DND-41 (cell line): ENCODE data around the gene TMEM184A.

Source experiments
- ATAC-seq: fragments of 200-7000 bp; cut with Tn5 transposase; 3 replicates; pipeline ENCODE4 v1.9.1; 2021; ENCODE audit warnings: low read depth; ENCODE audit not compliant: insufficient read depth
- DNase-seq: peaks from one replicate; pipeline ENCODE4 v3.0.0-alpha.2; 2020
- H2AFZ ChIP-seq: 2 replicates; pipeline ENCODE4 v1.6.0; 2012; ENCODE audit warnings: low read depth, low read length
- H3K27ac ChIP-seq: 2 replicates; pipeline ENCODE4 v1.5.1; 2012; ENCODE audit warnings: low read length, inconsistent platforms
- H3K27me3 ChIP-seq: fragments of 200-600 bp; sonication (generic); 2 replicates; pipeline ENCODE4 v1.6.0; 2012; ENCODE audit warnings: low read length, mild to moderate bottlenecking, inconsistent platforms; ENCODE audit not compliant: insufficient read depth, poor library complexity
- H3K36me3 ChIP-seq: 2 replicates; pipeline ENCODE4 v1.5.1; 2012; ENCODE audit warnings: low read length, inconsistent platforms; ENCODE audit not compliant: insufficient read depth
- H3K4me1 ChIP-seq: 2 replicates; pipeline ENCODE4 v1.5.1; 2012; ENCODE audit warnings: mild to moderate bottlenecking, low read length; ENCODE audit not compliant: insufficient read depth
- H3K4me2 ChIP-seq: 2 replicates; pipeline ENCODE4 v1.6.0; 2012; ENCODE audit warnings: mild to moderate bottlenecking, moderate library complexity, low read length, inconsistent platforms; ENCODE audit not compliant: insufficient read depth
- H3K4me3 ChIP-seq, 2 experiments: fragments of 200-600 bp in 1 of 2; shearing (Covaris generic) in 1 of 2; 2 replicates each; pipeline ENCODE4 v1.5.1; 2012 to 2016; ENCODE audit warnings: inconsistent platforms in 2 of 2, low read length in 2 of 2, mild to moderate bottlenecking in 2 of 2, low read depth in 1 of 2, moderate library complexity in 1 of 2
- H3K79me2 ChIP-seq: 2 replicates; pipeline ENCODE4 v1.6.0; 2012; ENCODE audit warnings: low read length, inconsistent platforms; ENCODE audit not compliant: insufficient read depth
- H3K9ac ChIP-seq: 2 replicates; pipeline ENCODE4 v1.6.0; 2012; ENCODE audit warnings: low read depth, mild to moderate bottlenecking, inconsistent platforms, low read length, moderate library complexity
- H3K9me3 ChIP-seq: 2 replicates; pipeline ENCODE4 v1.5.1; 2012; ENCODE audit warnings: low read length, moderate library complexity, mild to moderate bottlenecking, inconsistent platforms; ENCODE audit not compliant: insufficient read depth, severe bottlenecking
- H4K20me1 ChIP-seq: 2 replicates; pipeline ENCODE4 v1.6.0; 2012; ENCODE audit warnings: low read length; ENCODE audit not compliant: insufficient read depth
- EZH2 ChIP-seq: IDR thresholded peaks from 3 replicates; pipeline ENCODE4 v1.6.1; 2012; ENCODE audit warnings: borderline replicate concordance, low read depth, mild to moderate bottlenecking, moderate library complexity, low read length, inconsistent platforms; ENCODE audit not compliant: severe bottlenecking
- TF ChIP-seq, protein P1 (sequence below): IDR thresholded peaks from 2 replicates; pipeline ENCODE4 v1.5.1; 2012; ENCODE audit warnings: borderline replicate concordance, low read length, moderate library complexity, mild to moderate bottlenecking; ENCODE audit not compliant: poor library complexity, severe bottlenecking; ENCODE audit errors: extremely low read depth

TMEM184A gene

DNA sequence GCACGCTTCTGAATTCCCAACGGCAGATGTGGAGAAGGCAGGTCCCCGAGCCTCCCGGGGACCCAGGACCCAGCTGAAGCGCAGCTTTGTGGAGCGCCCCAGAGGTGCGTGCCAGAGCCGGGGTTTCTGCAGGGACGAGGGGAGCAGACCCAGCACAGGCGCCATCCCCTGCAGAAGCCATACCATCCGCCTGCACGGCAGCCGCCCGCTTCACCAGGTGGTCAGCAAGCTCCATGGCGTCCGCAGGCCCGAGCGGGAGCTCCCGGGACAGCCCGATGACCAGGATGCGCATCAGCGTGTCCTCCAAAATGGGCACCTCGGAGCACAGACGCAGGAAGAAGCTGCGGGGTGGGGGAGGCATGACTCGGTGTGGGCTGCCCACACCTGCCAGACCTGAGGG lies 62.4 kb downstream of the TMEM184A start:
- no peak for TF ChIP-seq EZH2
- TF ChIP-seq, protein P1, sequence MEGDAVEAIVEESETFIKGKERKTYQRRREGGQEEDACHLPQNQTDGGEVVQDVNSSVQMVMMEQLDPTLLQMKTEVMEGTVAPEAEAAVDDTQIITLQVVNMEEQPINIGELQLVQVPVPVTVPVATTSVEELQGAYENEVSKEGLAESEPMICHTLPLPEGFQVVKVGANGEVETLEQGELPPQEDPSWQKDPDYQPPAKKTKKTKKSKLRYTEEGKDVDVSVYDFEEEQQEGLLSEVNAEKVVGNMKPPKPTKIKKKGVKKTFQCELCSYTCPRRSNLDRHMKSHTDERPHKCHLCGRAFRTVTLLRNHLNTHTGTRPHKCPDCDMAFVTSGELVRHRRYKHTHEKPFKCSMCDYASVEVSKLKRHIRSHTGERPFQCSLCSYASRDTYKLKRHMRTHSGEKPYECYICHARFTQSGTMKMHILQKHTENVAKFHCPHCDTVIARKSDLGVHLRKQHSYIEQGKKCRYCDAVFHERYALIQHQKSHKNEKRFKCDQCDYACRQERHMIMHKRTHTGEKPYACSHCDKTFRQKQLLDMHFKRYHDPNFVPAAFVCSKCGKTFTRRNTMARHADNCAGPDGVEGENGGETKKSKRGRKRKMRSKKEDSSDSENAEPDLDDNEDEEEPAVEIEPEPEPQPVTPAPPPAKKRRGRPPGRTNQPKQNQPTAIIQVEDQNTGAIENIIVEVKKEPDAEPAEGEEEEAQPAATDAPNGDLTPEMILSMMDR = no peak
- no peak overlapping the region for H3K9ac ChIP-seq
- no peaks in the 10 kb centered on the region for H3K27me3 ChIP-seq
- no peak overlapping the region for H3K4me3 ChIP-seq
- peaks cover 9% of the 10 kb centered on the region for H4K20me1 ChIP-seq
- H3K9me3 ChIP-seq = no peaks in the 10 kb centered on the region
- DNase-seq = no peak
- H3K4me2 ChIP-seq = no peak overlapping the region
- no peaks in the 10 kb centered on the region for H3K79me2 ChIP-seq
- H3K36me3 ChIP-seq = peaks cover 92% of the 10 kb centered on the region
- no peak overlapping the region for H3K27ac ChIP-seq
- no peak for ATAC-seq
- H3K4me1 ChIP-seq = no peaks in the 10 kb centered on the region
- no peak overlapping the region for H2AFZ ChIP-seq

DNA sequence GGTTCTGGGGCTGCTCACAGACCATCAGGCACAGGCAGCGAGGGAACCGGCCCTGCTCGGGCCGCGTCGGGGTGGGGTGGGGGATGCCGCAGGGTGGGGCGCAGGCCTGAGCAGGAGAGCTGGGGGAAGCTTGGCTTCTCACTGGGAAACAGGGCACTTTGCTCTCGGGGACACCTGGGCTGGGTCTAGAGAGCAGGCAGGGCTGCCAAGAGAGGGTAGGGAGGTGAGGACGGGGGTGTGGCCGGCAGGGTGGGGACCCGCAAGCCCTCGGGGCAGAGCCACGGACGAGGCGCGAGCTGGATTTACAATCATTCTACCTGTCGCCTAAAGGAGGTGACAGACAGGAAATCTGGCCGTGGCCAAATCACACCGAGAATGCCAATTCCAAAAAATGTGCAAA lies 62.9 kb downstream of the TMEM184A start:
- no peaks in the 10 kb centered on the region for H3K79me2 ChIP-seq
- no peaks in the 10 kb centered on the region for H3K27me3 ChIP-seq
- peaks cover 13% of the 10 kb centered on the region for H4K20me1 ChIP-seq
- H3K9me3 ChIP-seq = no peaks in the 10 kb centered on the region
- H3K4me3 ChIP-seq = no peak overlapping the region
- H3K4me1 ChIP-seq = no peaks in the 10 kb centered on the region
- H3K36me3 ChIP-seq = peaks cover 93% of the 10 kb centered on the region
- ATAC-seq (no peak), DNase-seq (no peak)
- TF ChIP-seq, protein P1 = no peak
- TF ChIP-seq EZH2 = no peak
- no peak overlapping the region for H3K27ac ChIP-seq
- no peak overlapping the region for H2AFZ ChIP-seq
- H3K4me2 ChIP-seq = no peak overlapping the region
- no peak overlapping the region for H3K9ac ChIP-seq

DNA sequence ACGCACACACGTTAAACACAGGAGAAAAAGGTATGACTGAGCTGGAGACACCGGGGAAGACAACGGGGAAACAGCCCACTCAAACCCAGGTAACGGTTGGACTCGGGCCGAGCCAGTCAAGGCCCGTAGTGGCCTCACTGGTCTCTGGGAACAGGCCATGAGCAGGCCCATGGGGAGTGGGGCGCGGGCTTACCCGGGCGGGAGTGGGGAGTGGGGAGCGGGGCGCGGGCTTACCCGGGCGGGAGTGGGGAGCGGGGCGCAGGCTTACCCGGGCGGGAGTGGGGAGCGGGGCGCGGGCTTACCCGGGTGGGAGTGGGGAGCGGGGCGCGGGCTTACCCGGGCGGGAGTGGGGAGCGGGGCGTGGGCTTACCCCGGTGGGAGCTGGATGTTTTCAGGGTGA lies 63.4 kb downstream of the TMEM184A start:
- no peak for ATAC-seq
- H2AFZ ChIP-seq = no peak overlapping the region
- peaks cover 13% of the 10 kb centered on the region for H4K20me1 ChIP-seq
- H3K4me3 ChIP-seq = no peak overlapping the region
- no peaks in the 10 kb centered on the region for H3K9me3 ChIP-seq
- H3K4me1 ChIP-seq = no peaks in the 10 kb centered on the region
- no peak overlapping the region for H3K27ac ChIP-seq
- peaks cover 93% of the 10 kb centered on the region for H3K36me3 ChIP-seq
- DNase-seq = no peak
- no peak for TF ChIP-seq EZH2
- TF ChIP-seq, protein P1 = no peak
- H3K9ac ChIP-seq = no peak overlapping the region
- H3K4me2 ChIP-seq = no peak overlapping the region
- H3K79me2 ChIP-seq = no peaks in the 10 kb centered on the region
- H3K27me3 ChIP-seq = no peaks in the 10 kb centered on the region
